H1 (cell line): ENCODE measurements around the gene HOXB9. TPM values are rescaled to one million over a fixed set of nuclear protein-coding genes. Genes with fewer than 3 reads are reported as not detected.

ENCODE experiments used
- ATF2 ChIP-seq: IDR thresholded peaks from 2 replicates; pipeline ENCODE4 v1.6.1; 2012; ENCODE audit warnings: low read length, inconsistent platforms
- ATF3 ChIP-seq: IDR thresholded peaks from 2 replicates; pipeline ENCODE4 v1.6.1; 2011; ENCODE audit warnings: low read depth, mild to moderate bottlenecking, low read length; ENCODE audit not compliant: insufficient read depth
- BCL11A ChIP-seq, 2 experiments: IDR thresholded peaks; one replicate each; pipeline ENCODE4 v1.6.1; 2011; ENCODE audit warnings: low read depth in 2 of 2, low read length in 2 of 2, mild to moderate bottlenecking in 2 of 2
- CHD7 ChIP-seq: fragments of 300-600 bp; sonication (generic); IDR thresholded peaks from 2 replicates; pipeline ENCODE4 v1.7.1; 2012; ENCODE audit warnings: low read length, moderate library complexity, mild to moderate bottlenecking, inconsistent platforms; ENCODE audit not compliant: insufficient replicate concordance
- HDAC6 ChIP-seq: IDR thresholded peaks from one replicate; pipeline ENCODE4 v1.7.1; 2012; ENCODE audit warnings: low read depth, mild to moderate bottlenecking, inconsistent platforms, low read length, moderate library complexity
- PHF8 ChIP-seq: fragments of 200-600 bp; sonication (generic); conservative IDR thresholded peaks from 2 replicates; pipeline ENCODE4 v1.7.1; 2012; ENCODE audit warnings: low read depth, mild to moderate bottlenecking, inconsistent platforms, low read length, moderate library complexity
- RNF2 ChIP-seq: fragments of 200-900, 300-1000 bp; sonication (generic); IDR thresholded peaks from 2 replicates; pipeline ENCODE4 v1.7.1; 2016; ENCODE audit warnings: borderline replicate concordance, low read depth, mild to moderate bottlenecking, antibody characterized with exemption, low read length; ENCODE audit not compliant: poor library complexity, severe bottlenecking; ENCODE audit errors: missing control alignments
- SIX5 ChIP-seq: IDR thresholded peaks from 2 replicates; pipeline ENCODE4 v1.6.1; 2011; ENCODE audit warnings: mild to moderate bottlenecking, low read depth, low read length
- SP1 ChIP-seq: IDR thresholded peaks from 2 replicates; pipeline ENCODE4 v1.6.1; 2011; ENCODE audit warnings: low read depth, low read length
- polyA plus RNA-seq, 7 experiments: library from polyadenylated mRNA; depleted of rRNA in 3 of 7; stranded (reverse) in 5 of 7; unstranded in 2 of 7; fragments of >200 nt in 5 of 7; fragments of 200-250 nt in 2 of 7; gene quantifications; 1 replicate in 5 of 7; 2 replicates in 1 of 7; 4 replicates in 1 of 7; pipeline versions ENCODE4 v1.2.1 to v1.2.3, GENCODE V29; 2011 to 2013; ENCODE audit warnings: missing spikeins in 2 of 7, mixed read lengths in 2 of 7
- total RNA-seq: library from RNA; stranded (reverse); fragmentation: NEBNext Ultra II Directional; extraction: Animal tissue kit (Norgen Biotek cat#: 25700); gene quantifications from 2 replicates; pipeline ENCODE4 v1.2.1, GENCODE V29; 2021

Gene HOXB9
- total and polyA plus RNA-seq, 2 of the 8 experiments (the other 6 are each of a cell fraction or from before 2014, with no cell fraction given) = not detected

- TF ChIP-seq CHD7 = no peak
- no peak for TF ChIP-seq SP1
- no peak for TF ChIP-seq PHF8
- peak; percentile 86 for TF ChIP-seq RNF2
- TF ChIP-seq ATF2 = no peak
- TF ChIP-seq HDAC6 = no peak
- no peak for TF ChIP-seq ATF3
- no peak for TF ChIP-seq BCL11A (IDR thresholded peaks at IDR 0.05; ENCODE audit: low read depth in 2 of 2, low read length in 2 of 2)
- no peak for TF ChIP-seq SIX5
Observed at GRCh38 chr17:48592057-48592514, 34.1 kb downstream of the HOXB9 start (continued).
